OCI-LY1 (cell line): Measurements from ENCODE around the gene C19orf73.

ENCODE experiments used
- H2AFZ ChIP-seq: fragments of 200-600 bp; sonication (generic), shearing (Covaris generic); 2 replicates; pipeline ENCODE4 v1.6.0; 2014; ENCODE audit warnings: antibody characterized with exemption, mild to moderate bottlenecking, low read length
- H3F3A ChIP-seq: fragments of 200-600 bp; sonication (generic), shearing (Covaris generic); 2 replicates; pipeline ENCODE4 v1.6.0; 2014; ENCODE audit warnings: mild to moderate bottlenecking, antibody characterized with exemption, low read length, moderate library complexity; ENCODE audit not compliant: insufficient read depth
- H3K27ac ChIP-seq: fragments of 200-600 bp; sonication (generic); 2 replicates; pipeline ENCODE4 v1.5.1; 2014; ENCODE audit warnings: low read length, mixed run types, mild to moderate bottlenecking, low read depth; ENCODE audit not compliant: poor library complexity, severe bottlenecking
- H3K27me3 ChIP-seq: fragments of 200-600 bp; sonication (generic); 2 replicates; pipeline ENCODE4 v1.6.0; 2014; ENCODE audit warnings: antibody characterized with exemption, mild to moderate bottlenecking, low read length, moderate library complexity; ENCODE audit not compliant: insufficient read depth
- H3K36me3 ChIP-seq: fragments of 200-600 bp; sonication (generic); 2 replicates; pipeline ENCODE4 v1.6.1; 2014; ENCODE audit warnings: mild to moderate bottlenecking, antibody characterized with exemption, low read length, moderate library complexity, mixed read lengths; ENCODE audit not compliant: insufficient read depth
- H3K4me1 ChIP-seq: fragments of 200-600 bp; sonication (generic); 2 replicates; pipeline ENCODE4 v1.5.1; 2014; ENCODE audit warnings: mild to moderate bottlenecking, low read length, moderate library complexity; ENCODE audit not compliant: insufficient read depth, severe bottlenecking
- H3K4me2 ChIP-seq: fragments of 200-600 bp; sonication (generic), shearing (Covaris generic); 2 replicates; pipeline ENCODE4 v1.6.1; 2014; ENCODE audit warnings: low read length
- H3K4me3 ChIP-seq: fragments of 200-600 bp; sonication (generic); 2 replicates; pipeline ENCODE4 v1.5.1; 2014; ENCODE audit warnings: low read length, low read depth, mild to moderate bottlenecking, mixed read lengths; ENCODE audit not compliant: poor library complexity, severe bottlenecking
- H3K79me2 ChIP-seq: fragments of 200-600 bp; shearing (Covaris generic); 2 replicates; pipeline ENCODE4 v1.6.1; 2016; ENCODE audit warnings: mixed run types, low read length, mixed read lengths; ENCODE audit not compliant: insufficient read depth
- H3K9ac ChIP-seq: fragments of 200-600 bp; sonication (generic), shearing (Covaris generic); 2 replicates; pipeline ENCODE4 v1.6.1; 2014; ENCODE audit warnings: mild to moderate bottlenecking, low read length, mixed read lengths
- H3K9me2 ChIP-seq: fragments of 200-600 bp; sonication (generic), shearing (Covaris generic); 2 replicates; pipeline ENCODE4 v1.6.1; 2014; ENCODE audit warnings: low read depth, mild to moderate bottlenecking, low read length, mixed read lengths
- H3K9me3 ChIP-seq: fragments of 200-600 bp; shearing (Covaris generic); 2 replicates; pipeline ENCODE4 v1.6.1; 2014; ENCODE audit warnings: low read length, mixed read lengths
- H4K20me1 ChIP-seq: fragments of 200-600 bp; sonication (generic), shearing (Covaris generic); 2 replicates; pipeline ENCODE4 v1.6.0; 2016; ENCODE audit warnings: mild to moderate bottlenecking, low read length; ENCODE audit not compliant: insufficient read depth
- CTCF ChIP-seq: fragments of 200-600 bp; sonication (generic), shearing (Covaris generic); IDR thresholded peaks from 2 replicates; pipeline ENCODE4 v1.5.1; 2017; ENCODE audit warnings: mild to moderate bottlenecking, antibody characterized with exemption, low read length, moderate library complexity, mixed read lengths
- EZH2 ChIP-seq: fragments of 200-600 bp; sonication (generic), shearing (Covaris generic); IDR thresholded peaks from 2 replicates; pipeline ENCODE4 v1.8.0; 2017; ENCODE audit warnings: borderline replicate concordance, mixed run types, mild to moderate bottlenecking, antibody characterized with exemption, low read length, moderate library complexity, mixed read lengths

C19orf73 gene

GRCh38 chr19:49165865-49166301 lies 46.9 kb upstream of the C19orf73 start:
- Histone ChIP-seq H3K4me3 (no peak overlapping the region), H3K27ac (no peak overlapping the region), H3K9ac (no peak overlapping the region), H3K9me3 (no peaks in the 10 kb centered on the region), H3F3A (no peaks in the 10 kb centered on the region), H3K36me3 (no peaks in the 10 kb centered on the region), H2AFZ (no peak overlapping the region), H3K4me2 (no peak overlapping the region), H3K27me3 (no peaks in the 10 kb centered on the region), H3K4me1 (no peaks in the 10 kb centered on the region), H3K9me2 (no peaks in the 10 kb centered on the region), H3K79me2 (no peaks in the 10 kb centered on the region), H4K20me1 (no peaks in the 10 kb centered on the region)
- TF ChIP-seq EZH2: no peak
- no peak for TF ChIP-seq CTCF

- no peak for TF ChIP-seq EZH2
- TF ChIP-seq CTCF: no peak
- H3K9me3 ChIP-seq: no peaks in the 10 kb centered on the region
- H3K4me1 ChIP-seq: no peaks in the 10 kb centered on the region
- H3K27ac ChIP-seq: no peak overlapping the region
- no peaks in the 10 kb centered on the region for H3K36me3 ChIP-seq
- no peaks in the 10 kb centered on the region for H3K79me2 ChIP-seq
- H4K20me1 ChIP-seq: no peaks in the 10 kb centered on the region
- H3K4me2 ChIP-seq: no peak overlapping the region
- H3K9me2 ChIP-seq: no peaks in the 10 kb centered on the region
- no peaks in the 10 kb centered on the region for H3K27me3 ChIP-seq
- no peak overlapping the region for H3K9ac ChIP-seq
- no peak overlapping the region for H2AFZ ChIP-seq
- no peak overlapping the region for H3K4me3 ChIP-seq
- no peaks in the 10 kb centered on the region for H3F3A ChIP-seq
Observed at GRCh38 chr19:49165111-49165750, 46.3 kb upstream of the C19orf73 start.

- H3K27me3 ChIP-seq: 0 out of 2 replicates have a peak, but pooled peaks cover 3% of the 10 kb centered on the region
- no peak overlapping the region for H3K9ac ChIP-seq
- H2AFZ ChIP-seq: no peak overlapping the region
- H3K9me2 ChIP-seq: no peaks in the 10 kb centered on the region
- TF ChIP-seq CTCF (no peak), EZH2 (no peak)
- no peaks in the 10 kb centered on the region for H3F3A ChIP-seq
- H3K4me1 ChIP-seq: no peaks in the 10 kb centered on the region
- H3K9me3 ChIP-seq: no peaks in the 10 kb centered on the region
- H3K36me3 ChIP-seq: no peaks in the 10 kb centered on the region
- no peak overlapping the region for H3K4me3 ChIP-seq
- H3K79me2 ChIP-seq: no peaks in the 10 kb centered on the region
- no peaks in the 10 kb centered on the region for H4K20me1 ChIP-seq
- no peak overlapping the region for H3K27ac ChIP-seq
- no peak overlapping the region for H3K4me2 ChIP-seq
Observed at GRCh38 chr19:49161987-49162386, 43.0 kb upstream of the C19orf73 start.
